ENCODE results near the gene HEG1.

The HEG1 gene

DNA sequence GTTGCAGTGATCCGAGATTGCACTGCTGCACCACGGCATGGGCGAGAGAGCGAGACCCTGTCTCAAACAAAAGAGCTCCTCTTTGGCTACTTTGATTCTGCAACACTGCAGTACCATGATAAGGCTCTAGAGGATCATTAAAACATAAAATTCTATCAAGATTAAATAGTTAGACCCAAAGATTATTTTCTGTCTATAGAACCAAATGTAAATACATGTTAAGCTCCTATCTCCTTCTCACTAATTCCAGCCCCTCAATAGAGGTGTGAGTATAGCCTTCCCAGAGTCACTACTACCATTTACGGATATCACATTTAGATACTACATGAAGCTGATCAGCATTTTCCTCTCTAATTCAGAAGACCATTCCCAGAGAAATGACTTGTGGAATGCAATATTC, 116.9 kb downstream of the HEG1 start:
- H3K9me2 ChIP-seq (replicated peaks; ENCODE audit: insufficient read depth, low read length), result no peaks in the 10 kb centered on the region
- no peak overlapping the region for H3K4me3 ChIP-seq (ENCODE audit: low read length)
- no peak overlapping the region for H3K4me2 ChIP-seq (ENCODE audit: low read depth, low read length)
- no peak overlapping the region for H3K9ac ChIP-seq (ENCODE audit: low read length)
- H3K36me3 ChIP-seq (replicated peaks; ENCODE audit: insufficient read depth, low read length), result no peaks in the 10 kb centered on the region
- H3K9me3 ChIP-seq (replicated peaks; ENCODE audit: insufficient read depth, low read length), result no peaks in the 10 kb centered on the region
- no peaks in the 10 kb centered on the region for H3K27me3 ChIP-seq (replicated peaks; ENCODE audit: insufficient read depth, low read length)
- no peak for DNase-seq
- no peaks in the 10 kb centered on the region for H3F3A ChIP-seq (ENCODE audit: insufficient read depth, low read length)
- no peak overlapping the region for H3K27ac ChIP-seq (ENCODE audit: low read length)
- no peaks in the 10 kb centered on the region for H4K20me1 ChIP-seq (ENCODE audit: insufficient read depth, low read length)
- H3K4me1 ChIP-seq (ENCODE audit: low read length), result no peaks in the 10 kb centered on the region
- no peaks in the 10 kb centered on the region for H3K79me2 ChIP-seq (ENCODE audit: low read length)
- no peak overlapping the region for H2AFZ ChIP-seq (ENCODE audit: low read length)
- TF ChIP-seq EZH2 (optimal IDR thresholded peaks at IDR 0.05; ENCODE audit: low read depth, low read length) (no peak), CTCF (IDR thresholded peaks at IDR 0.05; ENCODE audit: low read length) (no peak), EZH2phosphoT487 (IDR thresholded peaks at IDR 0.05; ENCODE audit: low read length) (no peak)

DNA sequence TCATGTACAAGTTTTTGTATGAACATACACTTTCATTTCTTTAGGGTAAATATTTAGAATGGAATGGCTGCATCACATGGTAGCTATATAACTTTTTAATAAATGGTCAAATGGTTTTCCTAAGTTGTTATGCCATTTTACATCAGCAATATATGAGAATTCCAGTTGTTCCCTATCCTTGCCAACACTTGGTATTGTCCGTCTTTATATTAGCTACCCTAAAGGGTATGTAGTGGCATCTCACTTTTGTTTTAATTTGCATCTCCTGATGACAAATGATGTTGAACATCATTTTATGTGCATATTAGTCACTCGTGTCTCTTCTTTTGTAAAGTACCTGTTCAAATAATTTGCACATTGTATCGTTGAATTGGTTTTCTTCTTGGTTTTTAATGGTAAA, 118.7 kb downstream of the HEG1 start:
- H3K4me1 ChIP-seq (ENCODE audit: low read length), result no peaks in the 10 kb centered on the region
- TF ChIP-seq EZH2 (optimal IDR thresholded peaks at IDR 0.05; ENCODE audit: low read depth, low read length) (no peak), EZH2phosphoT487 (IDR thresholded peaks at IDR 0.05; ENCODE audit: low read length) (no peak), CTCF (IDR thresholded peaks at IDR 0.05; ENCODE audit: low read length) (no peak)
- H3K27me3 ChIP-seq (replicated peaks; ENCODE audit: insufficient read depth, low read length), result no peaks in the 10 kb centered on the region
- no peaks in the 10 kb centered on the region for H3K79me2 ChIP-seq (ENCODE audit: low read length)
- H4K20me1 ChIP-seq (ENCODE audit: insufficient read depth, low read length), result no peaks in the 10 kb centered on the region
- no peak overlapping the region for H2AFZ ChIP-seq (ENCODE audit: low read length)
- no peaks in the 10 kb centered on the region for H3K9me2 ChIP-seq (replicated peaks; ENCODE audit: insufficient read depth, low read length)
- no peak overlapping the region for H3K27ac ChIP-seq (ENCODE audit: low read length)
- DNase-seq, result no peak
- no peaks in the 10 kb centered on the region for H3F3A ChIP-seq (ENCODE audit: insufficient read depth, low read length)
- no peaks in the 10 kb centered on the region for H3K9me3 ChIP-seq (replicated peaks; ENCODE audit: insufficient read depth, low read length)
- H3K36me3 ChIP-seq (replicated peaks; ENCODE audit: insufficient read depth, low read length), result no peaks in the 10 kb centered on the region
- no peak overlapping the region for H3K4me3 ChIP-seq (ENCODE audit: low read length)
- H3K9ac ChIP-seq (ENCODE audit: low read length), result no peak overlapping the region
- no peak overlapping the region for H3K4me2 ChIP-seq (ENCODE audit: low read depth, low read length)

DNA sequence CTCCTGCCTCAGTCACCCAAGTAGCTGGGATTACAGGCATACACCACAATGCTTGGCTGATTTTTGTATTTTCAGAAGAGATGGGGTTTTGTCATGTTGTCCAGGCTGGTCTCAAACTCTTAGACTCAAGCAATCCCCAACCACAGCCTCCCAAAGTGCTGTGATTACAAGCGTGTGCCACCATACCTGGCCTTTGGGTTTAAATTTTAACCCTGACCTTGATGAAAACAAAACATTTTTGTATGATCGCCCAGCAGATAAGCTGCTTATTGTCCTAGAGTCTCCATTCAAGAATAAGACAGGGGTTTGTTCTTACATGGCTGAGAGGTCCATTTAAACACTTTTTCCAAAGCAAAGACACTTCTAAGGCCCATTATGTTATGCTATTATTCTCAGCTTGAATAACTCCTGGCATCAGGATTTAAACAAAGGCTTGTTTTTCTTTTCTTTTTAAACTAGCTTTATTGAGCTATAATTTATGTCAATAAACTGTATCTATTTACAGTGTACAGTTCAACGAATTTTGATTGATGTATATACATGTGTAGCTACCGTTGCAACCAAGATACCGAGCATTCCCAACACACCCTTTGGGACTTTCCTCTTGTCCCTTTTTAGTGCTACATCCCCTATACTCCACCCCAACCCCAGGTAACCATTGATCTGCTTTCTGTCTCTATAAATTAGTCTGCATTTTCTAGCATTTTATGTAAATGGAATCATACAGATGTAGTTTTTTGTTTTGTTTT, 119.8 kb downstream of the HEG1 start:
- no peaks in the 10 kb centered on the region for H3K36me3 ChIP-seq (replicated peaks; ENCODE audit: insufficient read depth, low read length)
- H3K4me2 ChIP-seq (ENCODE audit: low read depth, low read length), result no peak overlapping the region
- H4K20me1 ChIP-seq (ENCODE audit: insufficient read depth, low read length), result no peaks in the 10 kb centered on the region
- no peak overlapping the region for H2AFZ ChIP-seq (ENCODE audit: low read length)
- H3K9ac ChIP-seq (ENCODE audit: low read length), result no peak overlapping the region
- H3K4me3 ChIP-seq (ENCODE audit: low read length), result no peak overlapping the region
- H3K4me1 ChIP-seq (ENCODE audit: low read length), result no peaks in the 10 kb centered on the region
- DNase-seq, result no peak
- H3K27me3 ChIP-seq (replicated peaks; ENCODE audit: insufficient read depth, low read length), result no peaks in the 10 kb centered on the region
- no peaks in the 10 kb centered on the region for H3K9me2 ChIP-seq (replicated peaks; ENCODE audit: insufficient read depth, low read length)
- no peaks in the 10 kb centered on the region for H3K9me3 ChIP-seq (replicated peaks; ENCODE audit: insufficient read depth, low read length)
- H3K79me2 ChIP-seq (ENCODE audit: low read length), result no peaks in the 10 kb centered on the region
- H3K27ac ChIP-seq (ENCODE audit: low read length), result no peak overlapping the region
- no peaks in the 10 kb centered on the region for H3F3A ChIP-seq (ENCODE audit: insufficient read depth, low read length)
- TF ChIP-seq EZH2 (optimal IDR thresholded peaks at IDR 0.05; ENCODE audit: low read depth, low read length) (no peak), EZH2phosphoT487 (IDR thresholded peaks at IDR 0.05; ENCODE audit: low read length) (no peak), CTCF (IDR thresholded peaks at IDR 0.05; ENCODE audit: low read length) (no peak)
